ENCODE data around the gene TTC31. TPM values are rescaled to one million over a fixed set of nuclear protein-coding genes. Genes with fewer than 3 reads are reported as not detected.
A peak's percentile ranks its signal among the peaks of the same experiment; 100 is the strongest.

Gene TTC31
- total RNA-seq, 1 donor from 2014 or later, result 27.5 TPM

DNA sequence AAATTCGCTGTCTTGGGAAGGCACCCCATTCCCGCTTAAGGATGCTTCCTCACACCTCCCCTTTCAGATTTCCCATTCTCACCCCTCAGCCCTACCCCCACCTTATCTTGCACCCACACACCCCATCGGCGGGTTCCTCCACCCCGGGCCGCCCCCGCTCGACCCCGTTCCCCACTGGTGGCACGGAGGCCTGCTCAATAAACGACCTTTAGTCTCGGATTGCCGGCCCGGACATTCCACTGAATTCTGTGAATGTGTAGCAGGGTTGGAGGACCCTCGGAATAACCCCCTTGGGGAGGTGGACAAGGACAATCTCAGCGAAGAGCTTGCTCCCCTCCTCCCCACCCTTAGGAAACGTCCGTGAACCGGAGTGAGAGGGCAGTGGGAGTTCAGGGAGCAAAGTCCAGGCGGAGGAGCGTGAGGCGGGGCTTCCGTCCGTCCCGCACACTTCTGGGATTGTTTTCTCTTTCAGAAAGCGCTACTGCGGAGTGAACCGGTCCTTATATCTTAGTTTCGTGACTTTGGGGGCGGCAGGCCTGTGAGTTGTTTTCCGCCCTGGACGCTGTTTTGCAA is 19.4 kb downstream of the TTC31 start:
- Mint-ChIP-seq H3K27me3 (peaks cover 83% of the 10 kb centered on the region), H3K4me1 (ENCODE audit: unreplicated experiment) (peaks cover 46% of the 10 kb centered on the region), H3K27ac (peak overlapping the region; percentile 54), H3K36me3 (peaks cover 22% of the 10 kb centered on the region), H3K9me3 (no peaks in the 10 kb centered on the region), H3K4me3 (peak overlapping the region; percentile 86)
- TF ChIP-seq, protein P1, sequence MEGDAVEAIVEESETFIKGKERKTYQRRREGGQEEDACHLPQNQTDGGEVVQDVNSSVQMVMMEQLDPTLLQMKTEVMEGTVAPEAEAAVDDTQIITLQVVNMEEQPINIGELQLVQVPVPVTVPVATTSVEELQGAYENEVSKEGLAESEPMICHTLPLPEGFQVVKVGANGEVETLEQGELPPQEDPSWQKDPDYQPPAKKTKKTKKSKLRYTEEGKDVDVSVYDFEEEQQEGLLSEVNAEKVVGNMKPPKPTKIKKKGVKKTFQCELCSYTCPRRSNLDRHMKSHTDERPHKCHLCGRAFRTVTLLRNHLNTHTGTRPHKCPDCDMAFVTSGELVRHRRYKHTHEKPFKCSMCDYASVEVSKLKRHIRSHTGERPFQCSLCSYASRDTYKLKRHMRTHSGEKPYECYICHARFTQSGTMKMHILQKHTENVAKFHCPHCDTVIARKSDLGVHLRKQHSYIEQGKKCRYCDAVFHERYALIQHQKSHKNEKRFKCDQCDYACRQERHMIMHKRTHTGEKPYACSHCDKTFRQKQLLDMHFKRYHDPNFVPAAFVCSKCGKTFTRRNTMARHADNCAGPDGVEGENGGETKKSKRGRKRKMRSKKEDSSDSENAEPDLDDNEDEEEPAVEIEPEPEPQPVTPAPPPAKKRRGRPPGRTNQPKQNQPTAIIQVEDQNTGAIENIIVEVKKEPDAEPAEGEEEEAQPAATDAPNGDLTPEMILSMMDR (conservative IDR thresholded peaks at IDR 0.05), result no peak
- DNase-seq (ENCODE audit: extremely low spot score, unreplicated experiment), result no peak

GRCh38 chr2:74502720-74503505 is 20.0 kb downstream of the TTC31 start:
- peak overlapping the region; percentile 73 for H3K27ac Mint-ChIP-seq
- peaks cover 46% of the 10 kb centered on the region for H3K4me1 Mint-ChIP-seq (ENCODE audit: unreplicated experiment)
- TF ChIP-seq, protein P1 (conservative IDR thresholded peaks at IDR 0.05), result no peak
- peaks cover 22% of the 10 kb centered on the region for H3K36me3 Mint-ChIP-seq
- H3K9me3 Mint-ChIP-seq, result no peaks in the 10 kb centered on the region
- H3K27me3 Mint-ChIP-seq, result peaks cover 76% of the 10 kb centered on the region
- DNase-seq (ENCODE audit: extremely low spot score, unreplicated experiment), result no peak
- peak overlapping the region; percentile 86 for H3K4me3 Mint-ChIP-seq

DNA sequence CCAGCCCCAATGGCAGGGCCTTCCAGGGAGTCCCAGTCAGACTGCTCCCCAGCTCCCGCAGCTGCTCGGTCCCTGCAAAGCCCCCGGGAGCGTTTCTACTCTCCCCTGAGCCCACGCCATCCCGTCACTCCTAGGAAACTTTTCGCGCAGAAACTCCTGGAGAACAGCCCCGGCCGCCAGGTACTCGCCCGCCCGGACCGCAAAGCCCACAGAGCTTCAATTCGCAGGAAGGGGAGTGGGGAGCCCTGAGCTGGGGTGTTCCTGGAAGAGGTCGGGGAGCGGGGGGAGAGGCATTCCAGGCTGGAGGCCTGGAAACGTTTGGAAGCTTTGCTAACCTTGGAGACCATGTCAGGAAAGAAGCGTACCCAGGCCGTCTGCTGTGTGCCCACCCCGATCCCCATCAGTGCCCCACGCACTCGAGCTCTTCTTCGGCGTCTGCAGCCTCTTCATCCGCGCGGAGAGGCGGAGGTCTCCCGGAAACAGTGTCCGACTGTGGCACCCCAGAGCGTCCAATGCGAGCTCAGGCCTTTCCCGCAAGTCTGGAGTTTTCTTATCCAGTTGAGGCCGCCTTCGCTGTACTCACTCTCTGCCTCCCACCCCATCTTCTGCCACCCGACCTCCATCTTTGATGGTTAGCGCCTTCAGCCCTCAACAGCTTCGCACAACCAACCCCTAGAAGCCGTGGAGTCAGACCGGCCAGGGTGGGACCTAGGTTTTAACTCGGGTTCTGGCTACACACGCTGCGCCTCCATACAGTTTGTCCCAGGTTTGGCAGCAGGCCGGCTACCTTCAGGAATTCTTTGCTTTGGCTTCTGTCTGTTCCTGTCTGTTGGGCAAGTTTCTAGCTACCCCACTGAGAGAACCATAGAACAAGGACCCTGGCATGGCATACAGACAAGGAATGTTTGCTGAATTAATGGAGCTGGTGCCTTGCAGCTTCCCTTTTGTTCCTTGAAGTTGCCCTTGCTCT is 20.9 kb downstream of the TTC31 start:
- TF ChIP-seq, protein P1 (conservative IDR thresholded peaks at IDR 0.05), result no peak
- H3K27me3 Mint-ChIP-seq, result peaks cover 76% of the 10 kb centered on the region
- no peaks in the 10 kb centered on the region for H3K9me3 Mint-ChIP-seq
- peak overlapping the region; percentile 86 for H3K4me3 Mint-ChIP-seq
- H3K27ac Mint-ChIP-seq, result peak overlapping the region; percentile 73
- peaks cover 48% of the 10 kb centered on the region for H3K4me1 Mint-ChIP-seq (ENCODE audit: unreplicated experiment)
- peaks cover 22% of the 10 kb centered on the region for H3K36me3 Mint-ChIP-seq
- no peak for DNase-seq (ENCODE audit: extremely low spot score, unreplicated experiment)

DNA sequence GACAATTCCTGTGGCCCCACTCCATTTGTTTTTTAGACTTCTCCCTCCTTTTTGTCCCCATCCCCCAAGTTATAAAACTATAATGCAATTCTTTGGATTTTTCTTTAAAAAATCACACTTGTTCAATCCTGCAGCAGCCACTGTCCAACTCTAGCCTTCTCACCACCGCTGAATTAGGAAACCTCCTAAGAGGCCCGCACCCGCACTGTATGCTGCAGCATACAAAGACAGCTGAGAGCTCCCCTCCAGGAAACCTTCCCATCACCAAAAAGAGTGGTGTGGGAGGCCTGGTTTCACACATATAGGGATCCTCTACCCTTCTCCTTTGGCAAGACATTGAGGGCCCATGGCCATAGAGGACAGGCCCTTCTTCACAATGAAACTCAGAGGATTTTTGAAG is 21.7 kb downstream of the TTC31 start:
- peaks cover 73% of the 10 kb centered on the region for H3K27me3 Mint-ChIP-seq
- peaks cover 22% of the 10 kb centered on the region for H3K36me3 Mint-ChIP-seq
- H3K4me3 Mint-ChIP-seq, result peak overlapping the region; percentile 86
- H3K27ac Mint-ChIP-seq, result peak overlapping the region; percentile 51
- H3K9me3 Mint-ChIP-seq, result no peaks in the 10 kb centered on the region
- TF ChIP-seq, protein P1 (conservative IDR thresholded peaks at IDR 0.05), result no peak
- peaks cover 45% of the 10 kb centered on the region for H3K4me1 Mint-ChIP-seq (ENCODE audit: unreplicated experiment)
- DNase-seq (ENCODE audit: extremely low spot score, unreplicated experiment), result no peak

DNA sequence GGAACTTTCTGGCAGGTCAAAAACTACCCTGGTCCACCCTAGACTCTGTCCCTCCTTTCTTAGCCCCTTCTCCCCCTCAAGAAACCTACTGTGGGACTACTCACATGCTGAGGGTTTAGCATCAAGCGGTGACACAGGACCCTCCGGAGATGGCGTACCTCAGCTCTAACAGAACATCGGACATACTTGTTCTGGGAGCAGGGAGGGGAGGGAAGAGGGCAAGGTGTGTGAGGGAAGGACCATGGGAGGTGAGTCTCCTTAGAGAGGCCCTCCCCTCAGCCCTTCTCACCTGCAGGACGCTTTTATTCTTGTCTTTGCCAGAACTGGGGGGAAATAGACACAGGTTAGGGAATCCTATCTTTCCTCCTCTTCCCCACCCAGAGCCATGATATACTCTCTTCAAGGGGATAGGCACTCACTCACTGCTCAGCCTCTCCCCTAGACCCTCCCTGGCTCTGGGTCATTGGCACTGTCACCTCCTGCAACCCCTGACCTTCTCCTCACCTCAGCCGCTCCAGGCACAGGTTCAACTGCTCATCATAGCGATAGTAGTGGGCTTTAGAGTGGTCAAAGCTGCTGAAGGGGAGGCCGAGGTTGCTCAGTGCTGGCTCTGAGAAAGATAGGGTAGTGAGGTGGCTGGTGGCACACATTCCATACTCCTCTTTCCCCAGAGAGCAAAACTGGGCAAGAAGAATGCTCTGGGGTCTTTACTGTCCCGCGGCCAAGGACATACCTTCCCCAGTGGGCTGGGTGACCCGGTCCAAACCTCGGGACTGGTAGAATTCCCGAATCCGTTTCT is 22.8 kb downstream of the TTC31 start:
- DNase-seq (ENCODE audit: extremely low spot score, unreplicated experiment), result no peak
- peak overlapping the region; percentile 86 for H3K4me3 Mint-ChIP-seq
- H3K4me1 Mint-ChIP-seq (ENCODE audit: unreplicated experiment), result peaks cover 45% of the 10 kb centered on the region
- TF ChIP-seq, protein P1 (conservative IDR thresholded peaks at IDR 0.05), result no peak
- H3K27ac Mint-ChIP-seq, result no peak overlapping the region
- peaks cover 73% of the 10 kb centered on the region for H3K27me3 Mint-ChIP-seq
- H3K36me3 Mint-ChIP-seq, result peaks cover 22% of the 10 kb centered on the region
- no peaks in the 10 kb centered on the region for H3K9me3 Mint-ChIP-seq
